Activated T-helper 1 cell treated with Interleukin-2 at 50 U/mL for 16 hours (primary cell): ENCODE data around the gene MXRA7.
"Not testable (repeated sequence)": the region's sequence is repeated elsewhere in the genome, so short reads cannot be mapped to it uniquely, and the experiment has no call there.

Source experiments
- DNase-seq: peaks from one replicate; pipeline ENCODE4 v3.0.0-alpha.2; 2020; ENCODE audit warnings: low read depth

The MXRA7 gene

DNA sequence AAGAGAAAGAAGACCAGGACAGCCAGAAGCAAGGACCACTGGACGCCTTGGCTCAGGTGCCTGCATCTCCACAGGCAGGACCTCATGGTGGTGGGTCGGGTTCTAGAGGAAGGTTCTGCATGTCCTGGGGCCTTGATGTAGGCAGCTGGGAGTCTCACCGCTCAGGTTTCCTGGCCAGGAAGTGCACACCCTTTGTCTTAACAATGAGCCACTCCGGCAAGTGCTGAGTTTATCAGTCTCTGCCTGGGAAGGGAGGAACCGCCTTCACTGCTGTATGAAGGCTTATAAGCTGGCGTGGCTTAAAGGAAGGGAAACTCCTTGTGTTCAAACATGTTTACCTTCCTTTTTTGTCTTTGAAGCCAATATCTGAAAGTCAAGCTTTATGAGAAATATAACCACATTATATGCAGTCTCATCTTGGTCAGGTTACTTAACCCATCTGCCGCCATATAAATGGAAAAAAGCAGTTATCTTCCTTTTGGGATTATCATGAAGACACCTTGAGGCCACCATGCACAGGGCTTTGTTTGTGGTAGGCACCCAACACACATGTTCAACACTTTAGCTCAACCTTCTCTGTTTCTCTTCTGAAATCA, 67.1 kb downstream of the MXRA7 start, which contains the start of gene ST6GALNAC1:
Gene ST6GALNAC1, minus strand, starts transcription at position 205 of the 596 bp plus-strand sequence. Its CDS starts 119 bp downstream, at position 86.
- peak; percentile 22 for DNase-seq

DNA sequence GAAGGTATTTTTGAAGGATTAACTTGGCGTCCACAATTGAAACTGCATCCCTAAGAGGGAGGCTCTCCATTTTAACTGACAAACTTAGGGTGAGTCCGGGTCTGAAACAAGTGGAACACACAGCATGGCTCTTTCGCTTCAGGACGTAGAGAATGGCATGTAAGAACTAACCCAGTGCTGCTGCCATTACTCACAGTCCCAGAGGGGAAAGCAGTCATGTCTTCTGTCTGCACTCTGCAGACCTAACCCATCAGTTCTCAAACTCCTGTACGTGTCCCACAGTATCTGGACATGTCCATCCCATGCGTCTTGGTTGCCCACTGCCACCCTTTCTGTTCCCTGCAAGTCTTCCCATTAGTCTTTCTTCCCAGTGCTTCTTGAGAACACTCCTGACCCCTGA, 67.8 kb downstream of the MXRA7 start:
- no peak for DNase-seq

DNA sequence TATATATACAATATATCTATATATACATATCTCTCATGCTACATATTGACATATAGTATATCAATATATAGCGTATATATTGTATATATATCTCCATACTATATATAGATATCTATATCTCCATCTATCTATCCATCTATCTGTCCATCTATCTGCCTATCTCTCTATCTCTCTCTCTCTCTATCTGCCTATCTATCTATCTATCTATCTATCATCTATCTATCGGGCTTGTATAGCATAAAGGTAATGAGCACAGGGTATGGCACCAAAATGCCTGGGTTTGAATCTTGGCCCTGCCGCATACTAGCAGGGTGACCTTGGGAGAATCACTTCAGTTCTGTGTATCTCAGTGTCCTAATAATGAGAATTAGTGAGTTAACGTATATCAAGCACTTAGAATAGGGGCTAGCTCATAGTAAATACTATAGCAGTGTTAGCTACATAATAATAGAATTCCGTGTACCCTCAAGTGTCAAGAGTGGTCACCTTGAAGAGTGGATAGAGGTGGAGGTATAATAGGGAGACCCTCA, 68.7 kb downstream of the MXRA7 start:
- DNase-seq = no peak

DNA sequence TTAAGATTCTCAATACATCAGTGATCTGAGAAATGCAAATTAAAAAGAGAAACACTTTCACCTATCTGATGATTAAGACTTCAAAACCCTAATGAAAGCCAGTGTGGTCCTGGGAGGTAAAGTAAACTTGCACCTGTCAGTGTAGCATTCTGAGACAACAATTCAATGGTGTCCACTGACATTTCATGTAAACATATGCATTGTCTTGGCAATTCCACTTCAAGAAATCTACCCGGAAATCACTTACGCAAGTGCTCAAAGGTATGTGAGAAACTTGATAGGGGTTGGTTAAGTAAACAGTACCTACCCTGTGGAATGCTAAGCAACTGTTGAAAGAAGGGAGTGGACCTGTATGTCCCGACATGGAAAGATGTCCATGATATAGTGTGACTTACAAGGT, 69.3 kb downstream of the MXRA7 start:
- no peak for DNase-seq

DNA sequence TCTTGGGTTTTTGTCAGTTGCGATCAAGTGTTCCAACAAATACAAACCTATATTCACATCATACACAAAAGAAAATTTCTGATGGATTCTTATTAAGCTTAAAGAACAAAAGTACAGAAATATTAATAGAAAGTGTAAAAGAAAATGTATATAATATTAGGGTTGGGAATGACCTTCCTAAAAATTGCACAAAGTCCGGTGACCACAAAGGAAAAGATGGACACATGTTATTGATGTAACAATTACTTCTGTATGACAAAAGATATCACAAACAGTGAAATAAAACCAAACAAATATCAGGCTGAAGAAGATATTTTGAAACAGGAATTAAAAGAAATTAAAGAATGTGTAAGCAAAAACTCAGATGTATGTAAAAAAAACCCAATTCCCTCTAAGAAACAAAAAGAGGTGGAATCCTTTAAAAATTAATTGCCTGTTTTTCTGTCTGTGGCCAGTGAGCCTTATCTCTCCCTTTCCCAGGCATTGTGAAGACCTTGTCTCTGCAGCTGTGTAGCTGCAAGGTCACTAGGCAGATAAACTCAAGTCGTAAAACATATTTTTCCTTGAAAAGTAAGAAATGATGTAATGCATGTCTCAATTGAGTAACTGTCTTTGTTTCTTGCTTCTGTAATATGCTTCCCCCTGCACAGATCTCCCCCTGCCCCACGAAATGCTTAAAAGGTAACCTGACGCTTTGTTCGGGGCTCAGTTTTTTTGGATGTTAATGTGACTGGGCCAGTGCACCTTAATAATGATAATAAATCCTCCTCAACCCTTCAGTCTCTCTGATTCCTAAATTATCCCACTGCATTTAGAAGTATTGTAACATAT, 70.0 kb downstream of the MXRA7 start:
- no peak for DNase-seq

DNA sequence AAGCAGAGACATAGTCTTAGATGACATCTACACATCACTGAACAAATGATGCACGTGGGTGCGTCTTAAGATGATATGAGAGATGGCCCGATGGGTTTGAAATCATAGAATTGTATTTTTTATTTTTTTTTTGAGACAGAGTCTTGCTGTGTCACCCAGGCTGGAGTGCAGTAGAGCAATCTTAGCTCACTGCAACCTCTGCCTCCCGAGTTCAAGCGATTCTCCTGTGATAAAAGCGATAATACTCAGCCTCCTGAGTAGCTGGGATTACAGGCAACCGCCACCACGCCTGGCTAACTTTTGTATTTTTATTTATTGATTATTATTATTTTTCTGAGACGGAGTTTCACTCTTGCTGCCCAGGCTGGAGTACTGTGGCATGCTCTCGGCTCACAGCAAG, 72.5 kb downstream of the MXRA7 start:
- no peak for DNase-seq

DNA sequence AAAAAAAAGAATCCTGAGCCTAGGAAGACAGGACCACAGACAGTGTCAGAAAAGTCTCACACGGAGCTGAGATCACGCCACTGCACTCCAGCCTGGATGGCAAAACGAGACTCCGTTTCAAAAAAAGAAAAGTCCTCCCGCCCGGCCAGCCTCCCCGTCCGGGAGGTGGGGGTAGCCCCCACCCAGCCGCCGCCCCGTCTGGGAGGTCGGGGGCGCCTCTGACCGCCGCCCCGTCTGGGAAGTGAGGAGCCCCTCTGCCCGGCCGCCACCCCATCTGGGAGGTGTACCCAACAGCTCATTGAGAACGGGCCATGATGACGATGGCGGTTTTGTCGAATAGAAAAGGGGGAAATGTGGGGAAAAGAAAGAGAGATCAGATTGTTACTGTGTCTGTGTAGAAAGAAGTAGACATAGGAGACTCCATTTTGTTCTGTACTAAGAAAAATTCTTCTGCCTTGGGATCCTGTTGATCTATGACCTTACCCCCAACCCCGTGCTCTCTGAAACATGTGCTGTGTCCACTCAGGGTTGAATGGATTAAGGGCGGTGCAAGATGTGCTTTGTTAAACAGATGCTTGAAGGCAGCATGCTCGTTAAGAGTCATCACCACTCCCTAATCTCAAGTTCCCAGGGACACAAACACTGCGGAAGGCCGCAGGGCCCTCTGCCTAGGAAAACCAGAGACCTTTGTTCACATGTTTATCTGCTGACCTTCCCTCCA, 74.1 kb downstream of the MXRA7 start:
- not testable (repeated sequence) for DNase-seq

DNA sequence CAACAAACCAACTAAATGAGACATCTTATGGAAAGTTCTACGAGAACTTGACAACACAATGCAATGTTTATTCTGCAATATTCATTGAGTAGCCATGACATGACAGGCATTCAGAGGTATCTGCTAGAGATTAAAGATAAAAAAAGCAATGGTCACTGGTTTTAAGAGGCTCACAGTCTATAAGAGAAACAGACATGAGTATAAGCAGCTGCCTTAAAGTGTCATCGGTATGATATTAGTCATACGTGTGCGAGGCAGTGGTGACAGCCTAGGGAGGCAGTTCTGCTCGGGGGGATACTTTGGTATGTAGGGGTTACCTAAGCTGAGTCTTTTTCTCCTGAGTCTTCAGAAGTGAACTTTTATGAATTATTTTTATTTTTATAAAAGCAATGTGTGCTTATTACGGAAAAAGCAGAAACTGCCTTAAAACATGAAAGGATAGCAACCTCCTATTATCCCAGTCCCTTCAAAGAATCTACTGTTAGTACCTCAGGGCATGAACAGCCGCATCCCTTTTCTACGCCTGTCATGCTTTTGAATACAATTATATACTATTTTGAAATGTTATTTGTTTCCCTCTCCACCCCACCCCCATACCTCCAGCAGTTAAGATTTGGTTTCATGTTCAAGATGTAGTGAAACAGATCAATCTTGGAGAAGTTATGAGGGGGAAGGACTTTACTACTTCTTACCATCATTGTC, 75.0 kb downstream of the MXRA7 start:
- DNase-seq = no peak

DNA sequence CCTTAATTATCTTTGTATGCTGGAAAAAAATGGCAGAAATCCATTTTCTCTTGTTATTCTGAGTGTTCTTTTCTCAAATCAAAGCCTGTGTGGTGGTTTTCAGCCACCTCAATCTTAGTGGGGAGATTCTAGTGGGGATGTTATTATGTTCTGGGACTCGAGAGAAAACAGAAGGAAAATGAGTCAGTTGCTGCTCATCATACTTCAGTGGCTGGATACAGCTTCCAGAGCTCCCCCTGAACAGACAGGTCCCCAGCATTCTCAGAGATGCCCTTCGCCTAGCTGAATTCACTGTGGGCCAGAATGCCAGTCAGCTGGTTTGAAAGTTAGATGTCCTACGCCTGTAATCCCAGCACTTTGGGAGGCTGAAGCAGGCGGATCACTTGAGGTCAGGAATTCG, 75.7 kb downstream of the MXRA7 start:
- DNase-seq = no peak

DNA sequence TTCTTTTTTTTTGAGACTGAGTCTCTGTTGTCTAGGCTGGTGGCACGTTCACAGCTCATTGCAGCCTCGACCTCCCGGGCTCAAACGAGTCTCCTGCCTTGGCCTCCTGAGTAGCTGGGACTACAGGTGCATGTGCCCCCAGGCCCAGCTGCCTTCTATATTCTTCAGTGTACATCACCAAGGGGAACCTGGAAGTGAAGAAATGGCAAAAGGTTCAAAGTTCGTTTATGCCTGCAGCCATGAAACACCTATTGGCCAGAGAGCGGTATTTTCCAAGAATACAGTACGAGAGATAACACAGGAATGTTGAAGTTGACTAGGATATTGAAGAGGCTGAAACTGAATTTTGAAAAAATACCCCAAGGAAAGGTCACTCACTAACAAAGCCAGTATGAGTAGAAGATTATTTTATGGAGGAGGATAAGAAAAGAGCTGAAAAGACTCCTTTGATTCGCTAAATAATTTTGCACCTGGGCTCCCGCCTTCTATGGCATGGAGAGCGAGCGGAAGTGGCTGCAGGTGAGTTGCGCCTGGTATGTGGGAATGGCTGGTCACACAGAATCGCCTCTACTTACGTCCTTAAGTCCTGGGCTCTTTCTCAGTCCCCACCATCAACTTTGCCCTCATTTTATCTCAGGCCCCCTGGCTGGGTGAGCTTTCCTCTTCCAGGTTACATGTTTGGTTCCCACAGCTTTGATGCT, 77.0 kb downstream of the MXRA7 start:
- no peak for DNase-seq

DNA sequence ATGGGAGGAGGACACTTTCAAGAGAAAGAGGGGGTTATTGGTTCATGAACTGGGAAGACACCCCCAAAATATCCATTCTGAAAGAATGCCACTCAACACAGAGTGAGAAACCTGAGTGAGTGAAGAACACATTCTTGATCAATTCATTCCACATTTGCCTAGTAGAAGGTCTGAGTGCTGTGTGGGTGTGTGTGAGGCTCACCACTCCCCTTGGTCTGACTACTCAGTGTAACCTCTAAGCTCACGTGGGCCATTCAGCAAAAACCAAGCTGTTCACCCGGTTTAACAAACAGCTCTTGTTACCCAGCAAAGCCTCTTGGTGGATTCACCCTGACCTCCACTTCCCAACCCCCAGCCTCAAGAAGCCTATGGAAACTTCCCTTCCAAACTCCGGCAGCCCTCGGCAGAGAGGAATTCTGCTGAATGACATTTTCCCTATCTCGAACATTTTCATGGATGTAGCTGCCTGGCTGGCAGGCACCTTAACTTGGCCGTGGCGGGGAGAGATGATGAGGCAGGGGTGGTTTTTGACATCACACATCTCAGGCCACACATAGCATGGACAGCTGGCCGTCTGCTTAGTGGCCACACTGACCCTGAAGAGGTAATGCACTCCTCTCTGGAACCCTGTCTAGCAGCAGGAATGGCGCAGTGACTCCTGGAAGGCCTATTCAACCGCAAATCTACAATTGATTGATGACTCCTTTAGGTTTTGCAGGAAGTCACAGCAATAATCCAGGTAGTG, 78.8 kb downstream of the MXRA7 start:
- no peak for DNase-seq

DNA sequence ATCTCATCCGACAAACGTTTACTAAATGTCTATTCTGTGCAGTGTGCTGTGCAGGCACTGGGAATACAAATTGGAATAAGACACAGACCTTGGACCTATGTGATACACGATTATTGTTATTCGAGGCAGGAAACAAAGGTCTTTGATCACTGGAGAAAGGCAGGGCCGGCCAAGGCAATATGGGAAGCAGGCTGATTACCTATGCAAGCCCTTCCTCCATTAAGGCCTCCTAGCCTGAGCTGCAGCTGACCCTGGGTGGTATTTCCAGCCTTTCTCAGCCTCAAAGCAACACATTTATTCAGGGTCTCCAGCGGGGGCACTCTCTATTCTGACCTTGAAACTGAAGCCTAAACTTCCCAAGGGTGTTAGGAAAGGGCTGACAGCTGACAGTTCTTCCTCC, 80.6 kb downstream of the MXRA7 start:
- DNase-seq = no peak
